HG03575 (cell line): ENCODE results near the gene C5AR2.
"Not testable (repeated sequence)": the region's sequence is repeated elsewhere in the genome, so short reads cannot be mapped to it uniquely, and the experiment has no call there.

Experiments
- ATAC-seq: cut with Tn5 transposase; IDR thresholded peaks from one replicate; pipeline ENCODE4 v1.9.1; 2021; ENCODE audit not compliant: unreplicated experiment, insufficient number of reproducible peaks, low FRiP score; ENCODE audit errors: extremely low read depth

The C5AR2 gene

GRCh38 chr19:47379381-47379938 lies 47.5 kb downstream of the C5AR2 start:
- no peak for ATAC-seq

- no peak for ATAC-seq
These were observed 48.6 kb downstream of the C5AR2 start for GRCh38 chr19:47380559-47380958.

- no peak for ATAC-seq
These were observed 49.1 kb downstream of the C5AR2 start for GRCh38 chr19:47381121-47381520.

- ATAC-seq = no peak
These were observed 49.8 kb downstream of the C5AR2 start for GRCh38 chr19:47381653-47382279.

- not testable (repeated sequence) for ATAC-seq
These were observed 51.9 kb downstream of the C5AR2 start for GRCh38 chr19:47383890-47384289.

- ATAC-seq = not testable (repeated sequence)
These were observed 52.6 kb downstream of the C5AR2 start for GRCh38 chr19:47384533-47384932.

GRCh38 chr19:47386582-47386981 lies 54.6 kb downstream of the C5AR2 start:
- not testable (repeated sequence) for ATAC-seq

- ATAC-seq = not testable (repeated sequence)
These were observed 55.6 kb downstream of the C5AR2 start for GRCh38 chr19:47387623-47388022.

- ATAC-seq = not testable (repeated sequence)
These were observed 56.7 kb downstream of the C5AR2 start for GRCh38 chr19:47388721-47389120.

GRCh38 chr19:47389150-47389556 lies 57.2 kb downstream of the C5AR2 start:
- ATAC-seq = no peak

GRCh38 chr19:47390533-47391488 lies 58.8 kb downstream of the C5AR2 start:
- ATAC-seq = no peak

GRCh38 chr19:47391510-47392223 lies 59.7 kb downstream of the C5AR2 start:
- ATAC-seq = no peak
